Measurements from ENCODE around the gene LRRC57. TPM values are rescaled to one million over a fixed set of nuclear protein-coding genes. Genes with fewer than 3 reads are reported as not detected.

Gene LRRC57
- total RNA-seq, result 25.3 TPM

DNA sequence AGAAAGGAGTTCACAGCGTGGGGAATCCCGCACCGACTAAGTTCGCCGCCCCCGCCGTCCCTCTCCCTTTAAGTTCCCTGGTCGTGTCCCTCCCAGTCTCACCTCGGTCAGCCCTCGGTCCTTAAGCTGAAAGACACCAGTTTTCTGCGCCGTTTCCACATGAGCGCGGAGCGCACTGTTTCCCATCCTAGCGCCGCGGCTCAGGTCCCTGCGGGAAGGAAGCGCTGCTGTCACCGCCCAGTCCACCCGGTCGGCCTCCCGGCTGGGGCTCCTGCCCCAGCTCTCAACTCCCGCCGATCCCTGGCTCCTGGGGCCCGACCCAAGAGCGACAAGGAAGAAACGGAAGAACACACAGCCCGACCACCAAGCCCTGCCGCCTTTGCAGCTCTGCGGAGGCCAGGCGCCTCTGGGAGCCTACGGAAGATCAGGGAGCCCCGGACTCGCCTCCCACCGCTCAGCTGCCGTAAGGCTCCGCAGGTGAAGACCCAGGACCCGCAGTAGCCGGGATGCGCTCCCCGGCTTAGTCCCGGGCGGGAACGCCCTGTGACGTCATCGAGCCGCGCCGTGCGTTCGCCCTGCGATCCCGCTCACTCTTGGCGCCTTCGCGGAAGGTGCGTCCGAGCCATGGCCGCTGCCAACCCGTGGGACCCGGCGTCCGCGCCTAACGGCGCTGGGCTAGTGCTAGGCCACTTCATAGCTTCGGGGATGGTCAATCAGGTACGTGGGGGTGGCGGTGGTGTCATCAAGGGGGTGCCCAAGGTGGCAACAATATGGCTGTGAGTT lies at the start of gene LRRC57, which contains the start of gene HAUS2:
Gene LRRC57, minus strand, starts transcription at position 545 of the 783 bp plus-strand sequence. Its CDS starts 359 bp downstream, at position 186.
Gene HAUS2, plus strand, starts transcription at position 590 of the 783 bp plus-strand sequence. Its CDS starts 35 bp downstream, at position 625.
- Histone ChIP-seq H3K27ac (peak within 1 kb of the TSS; percentile 95), H3K9me3 (no peaks in the 10 kb centered on the region), H3K27me3 (no peaks in the 10 kb centered on the region), H3K4me3 (peak within 1 kb of the TSS; percentile 65 to 83), H3K36me3 (peaks cover 0 to 22% of the 10 kb centered on the region in 2 donors), H3K4me1 (peaks cover 33% of the 10 kb centered on the region)
- TF ChIP-seq, protein P1, sequence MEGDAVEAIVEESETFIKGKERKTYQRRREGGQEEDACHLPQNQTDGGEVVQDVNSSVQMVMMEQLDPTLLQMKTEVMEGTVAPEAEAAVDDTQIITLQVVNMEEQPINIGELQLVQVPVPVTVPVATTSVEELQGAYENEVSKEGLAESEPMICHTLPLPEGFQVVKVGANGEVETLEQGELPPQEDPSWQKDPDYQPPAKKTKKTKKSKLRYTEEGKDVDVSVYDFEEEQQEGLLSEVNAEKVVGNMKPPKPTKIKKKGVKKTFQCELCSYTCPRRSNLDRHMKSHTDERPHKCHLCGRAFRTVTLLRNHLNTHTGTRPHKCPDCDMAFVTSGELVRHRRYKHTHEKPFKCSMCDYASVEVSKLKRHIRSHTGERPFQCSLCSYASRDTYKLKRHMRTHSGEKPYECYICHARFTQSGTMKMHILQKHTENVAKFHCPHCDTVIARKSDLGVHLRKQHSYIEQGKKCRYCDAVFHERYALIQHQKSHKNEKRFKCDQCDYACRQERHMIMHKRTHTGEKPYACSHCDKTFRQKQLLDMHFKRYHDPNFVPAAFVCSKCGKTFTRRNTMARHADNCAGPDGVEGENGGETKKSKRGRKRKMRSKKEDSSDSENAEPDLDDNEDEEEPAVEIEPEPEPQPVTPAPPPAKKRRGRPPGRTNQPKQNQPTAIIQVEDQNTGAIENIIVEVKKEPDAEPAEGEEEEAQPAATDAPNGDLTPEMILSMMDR (IDR thresholded peaks at IDR 0.05), result no peak
- peak; percentile 86 to 98 for TF ChIP-seq POLR2AphosphoS5 (IDR thresholded peaks at IDR 0.05; ENCODE audit: insufficient read depth in 1 of 2, low read depth in 1 of 2)
- TF ChIP-seq POLR2A (IDR thresholded peaks at IDR 0.05), result peak in 1 of 2 donors; percentile 83
- DNase-seq (ENCODE audit: extremely low spot score in 2 of 2), result peak; percentile 90 to 97
- intact Hi-C loops (cut with DNase I), result no loop called here

DNA sequence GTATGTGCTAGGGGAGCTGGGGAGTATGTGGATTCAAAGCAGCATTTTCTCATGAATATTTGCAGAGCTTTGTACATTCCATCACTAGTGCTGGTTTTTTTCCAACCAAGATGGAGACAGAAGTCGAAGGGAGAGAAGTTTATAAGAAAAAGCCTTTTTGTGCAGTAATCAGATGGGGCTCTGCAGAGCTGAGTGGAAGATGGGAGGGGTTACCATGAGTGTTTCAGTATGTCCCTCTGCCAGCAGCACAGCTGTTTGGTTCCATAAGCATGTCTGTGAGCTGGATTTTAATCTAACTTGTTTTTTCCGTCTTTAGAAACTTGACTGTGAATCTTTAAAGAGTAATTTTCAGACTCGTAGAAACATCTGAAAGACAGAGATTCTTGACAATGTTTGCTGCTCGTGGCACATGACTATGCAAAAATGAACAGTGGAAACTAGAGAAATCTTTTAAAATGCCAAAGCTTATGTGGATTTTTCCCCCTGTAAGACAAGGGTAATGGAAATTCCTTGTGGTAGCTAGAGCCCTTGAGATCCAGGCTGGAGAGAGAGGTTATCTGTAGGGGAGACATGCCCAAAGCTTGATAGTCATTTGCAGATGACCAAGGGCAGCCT lies 47.1 kb upstream of the LRRC57 start:
- TF ChIP-seq, protein P1 (IDR thresholded peaks at IDR 0.05), result no peak
- TF ChIP-seq POLR2AphosphoS5 (IDR thresholded peaks at IDR 0.05; ENCODE audit: insufficient read depth in 1 of 2, low read depth in 1 of 2), result no peak
- no peak for TF ChIP-seq POLR2A (IDR thresholded peaks at IDR 0.05)
- peak overlapping the region; percentile 79 for H3K27ac ChIP-seq
- no peak for DNase-seq (ENCODE audit: extremely low spot score in 2 of 2)
- H3K4me1 ChIP-seq, result peaks cover 28% of the 10 kb centered on the region
- no peaks in the 10 kb centered on the region for H3K27me3 ChIP-seq
- H3K36me3 ChIP-seq, result no peaks in the 10 kb centered on the region
- H3K4me3 ChIP-seq, result no peak overlapping the region
- intact Hi-C loops (cut with DNase I), result no loop called here
- H3K9me3 ChIP-seq, result no peaks in the 10 kb centered on the region

DNA sequence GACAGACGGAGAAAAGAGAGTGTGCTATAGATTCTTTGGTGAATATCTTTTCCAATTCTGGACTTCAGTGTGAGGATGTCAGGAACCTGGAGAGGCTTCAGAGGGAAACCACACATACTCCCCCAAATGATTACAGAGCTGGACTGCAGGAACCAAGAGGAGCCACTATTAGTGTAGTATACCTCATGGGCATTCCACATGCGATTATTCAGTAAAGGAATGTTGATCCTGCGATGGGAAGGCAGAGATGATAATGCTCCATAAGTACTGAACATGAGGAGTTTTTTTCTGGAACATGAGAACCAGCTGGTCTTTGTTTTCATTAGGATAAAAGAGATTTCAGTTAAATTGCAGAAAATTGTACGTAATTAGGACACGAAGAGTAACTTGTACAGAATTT lies 45.5 kb upstream of the LRRC57 start:
- peak overlapping the region; percentile 79 for H3K27ac ChIP-seq
- no peak for DNase-seq (ENCODE audit: extremely low spot score in 2 of 2)
- intact Hi-C loops (cut with DNase I), result no loop called here
- no peaks in the 10 kb centered on the region for H3K27me3 ChIP-seq
- no peaks in the 10 kb centered on the region for H3K36me3 ChIP-seq
- TF ChIP-seq POLR2AphosphoS5 (IDR thresholded peaks at IDR 0.05; ENCODE audit: insufficient read depth in 1 of 2, low read depth in 1 of 2), result no peak
- TF ChIP-seq, protein P1 (IDR thresholded peaks at IDR 0.05), result no peak
- no peak for TF ChIP-seq POLR2A (IDR thresholded peaks at IDR 0.05)
- H3K9me3 ChIP-seq, result no peaks in the 10 kb centered on the region
- peaks cover 28% of the 10 kb centered on the region for H3K4me1 ChIP-seq
- no peak overlapping the region for H3K4me3 ChIP-seq

DNA sequence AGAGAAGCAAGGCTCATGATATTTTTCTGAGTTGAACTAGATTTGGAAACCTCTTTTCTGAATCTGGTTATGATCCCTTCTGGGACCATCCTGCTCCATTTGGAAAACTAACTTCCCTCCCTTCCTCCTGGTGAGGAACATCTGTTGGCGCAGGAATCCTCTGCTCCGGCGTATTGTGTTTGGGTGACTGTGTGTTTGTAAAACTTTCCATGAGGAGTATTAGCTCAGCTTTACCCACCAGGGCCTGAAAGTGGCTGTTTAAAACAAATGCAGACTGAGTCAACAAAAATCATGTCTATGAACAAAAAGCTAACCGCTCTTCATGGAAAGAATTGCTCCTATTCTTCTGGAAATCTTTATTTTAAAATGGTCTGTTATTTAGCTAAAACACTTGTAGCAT lies 44.5 kb upstream of the LRRC57 start:
- peaks cover 28% of the 10 kb centered on the region for H3K4me1 ChIP-seq
- H3K36me3 ChIP-seq, result no peaks in the 10 kb centered on the region
- peak in 1 of 2 donors; percentile 89 for DNase-seq (ENCODE audit: extremely low spot score in 2 of 2)
- no peaks in the 10 kb centered on the region for H3K27me3 ChIP-seq
- no peak overlapping the region for H3K4me3 ChIP-seq
- intact Hi-C loops (cut with DNase I), result no loop called here
- TF ChIP-seq POLR2AphosphoS5 (IDR thresholded peaks at IDR 0.05; ENCODE audit: insufficient read depth in 1 of 2, low read depth in 1 of 2) (peak in 1 of 2 donors; percentile 57), POLR2A (IDR thresholded peaks at IDR 0.05) (no peak)
- TF ChIP-seq, protein P1 (IDR thresholded peaks at IDR 0.05), result no peak
- peak overlapping the region; percentile 79 for H3K27ac ChIP-seq
- no peaks in the 10 kb centered on the region for H3K9me3 ChIP-seq

Measured in vagina (tissue), 2 donors.